Measurements from ENCODE around the gene TIAL1.
A peak's percentile ranks its signal among the peaks of the same experiment; 100 is the strongest.
"Not testable (repeated sequence)": the region's sequence is repeated elsewhere in the genome, so short reads cannot be mapped to it uniquely, and the experiment has no call there.

The TIAL1 gene

DNA sequence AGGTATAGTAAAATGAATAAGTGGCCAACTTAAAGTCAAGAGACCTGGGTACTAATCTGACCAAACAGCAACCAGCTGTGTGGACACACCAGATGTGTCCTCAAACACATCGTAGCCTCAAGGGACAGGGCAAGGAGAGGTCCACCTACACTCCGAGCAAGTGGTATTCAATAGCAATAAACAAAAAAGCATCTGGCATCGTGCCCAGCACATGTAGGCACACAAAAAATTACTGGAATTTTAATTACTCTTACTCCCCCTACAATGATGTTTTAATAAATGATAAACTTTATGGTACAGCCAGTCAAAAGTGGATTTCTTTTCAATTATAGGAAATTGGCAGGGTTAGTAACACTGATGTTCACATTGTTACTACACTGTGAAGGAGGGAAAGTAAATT is 50.8 kb downstream of the TIAL1 start:
- DNase-seq, result no peak

DNA sequence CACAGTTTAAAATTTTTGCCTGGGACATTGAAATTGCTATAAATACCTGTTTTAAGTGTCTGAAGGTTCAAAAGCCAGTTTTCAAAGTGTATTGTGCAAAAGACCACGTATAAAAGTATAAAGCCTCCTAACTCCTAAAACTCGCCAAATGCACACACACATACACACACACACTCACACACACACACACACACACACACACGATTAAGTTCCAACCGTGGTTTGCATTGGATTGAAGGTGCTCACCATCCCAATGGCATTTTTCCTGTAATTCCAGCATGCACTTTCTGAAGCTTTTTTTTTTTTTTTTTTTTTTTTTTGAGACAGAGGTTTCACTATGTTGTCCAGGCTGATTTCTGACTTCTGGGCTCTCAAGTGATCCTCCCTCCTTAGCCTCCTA is 51.5 kb downstream of the TIAL1 start:
- DNase-seq, result no peak

DNA sequence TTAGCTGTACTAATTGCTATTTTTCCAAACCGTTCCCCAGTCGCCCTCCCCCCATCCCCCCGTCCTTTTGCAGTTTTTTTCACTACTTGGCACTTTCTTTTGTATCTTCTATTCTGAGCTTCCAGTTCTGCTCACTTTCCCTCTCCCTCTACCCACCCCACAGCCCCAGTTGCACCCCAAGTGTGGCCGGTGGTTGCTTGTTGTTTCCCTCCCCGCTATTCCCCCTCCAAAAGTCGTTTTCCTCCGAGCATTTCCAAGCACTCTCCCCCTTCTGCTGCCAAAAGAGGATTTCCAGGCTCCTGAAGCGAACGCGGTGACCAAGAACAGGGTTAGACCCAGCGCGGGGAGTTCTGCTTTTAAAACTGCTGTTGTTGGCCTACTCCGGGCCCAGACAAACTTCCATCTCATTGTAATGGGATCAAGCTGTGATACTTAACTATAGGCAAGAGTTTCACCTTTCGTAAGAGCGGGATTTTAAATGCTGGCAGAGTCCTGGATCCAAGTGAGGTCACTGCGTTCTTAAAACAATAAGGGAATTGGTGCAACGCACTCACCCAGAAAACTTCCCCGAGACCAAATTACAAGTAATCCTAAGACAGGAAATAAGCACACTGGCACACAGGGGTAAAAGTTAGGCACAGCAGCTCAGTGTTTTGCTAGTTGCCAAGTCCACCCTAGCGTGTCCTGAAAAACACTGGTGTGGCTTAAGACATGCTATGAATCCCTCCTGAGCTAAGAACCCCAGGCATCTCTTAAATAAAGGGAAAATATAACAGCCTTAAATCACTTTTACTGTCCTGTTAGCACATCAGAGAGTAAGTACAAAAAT is 52.7 kb downstream of the TIAL1 start:
- no peak for DNase-seq

DNA sequence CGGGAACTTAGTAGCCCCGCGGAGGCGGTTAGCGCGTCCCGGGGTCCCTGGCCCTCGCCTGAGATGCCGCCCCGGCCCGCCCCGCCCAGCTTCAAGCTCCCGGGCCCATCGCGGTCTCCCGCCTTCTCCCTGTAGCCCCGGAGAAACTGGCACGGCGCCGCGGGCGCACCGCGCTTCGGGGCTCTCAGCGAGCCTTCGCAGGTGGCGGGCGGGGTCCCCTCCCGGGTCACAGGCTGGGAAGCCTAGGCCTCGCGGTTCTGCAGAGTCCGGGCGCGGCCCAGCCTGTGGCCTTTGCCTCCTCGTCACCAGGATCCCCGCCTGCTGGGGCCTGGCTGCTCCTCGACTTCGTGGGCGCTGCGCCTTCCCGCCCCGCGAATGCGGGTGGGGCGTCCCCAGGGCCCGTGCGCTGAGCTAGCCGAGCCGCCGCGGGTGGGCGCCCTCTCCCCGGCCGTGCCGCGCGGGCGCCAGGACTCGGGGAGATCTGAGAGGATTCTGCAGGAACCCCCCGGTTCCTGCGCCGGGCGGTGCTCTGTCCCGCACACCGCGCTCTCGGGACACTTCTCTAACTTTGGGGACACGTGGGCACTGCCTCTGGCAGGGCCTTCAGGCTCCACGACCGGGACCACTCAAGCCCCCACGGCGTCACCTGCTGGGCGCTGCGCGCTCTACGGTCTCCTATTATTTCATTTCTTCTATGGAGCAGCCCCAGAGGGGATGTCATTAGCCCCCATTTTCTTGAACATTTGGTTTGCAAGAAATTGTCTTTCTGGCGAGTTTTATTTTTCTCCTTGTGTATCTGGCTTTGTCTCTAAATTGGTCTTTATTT is 53.6 kb downstream of the TIAL1 start:
- peak; percentile 27 for DNase-seq

DNA sequence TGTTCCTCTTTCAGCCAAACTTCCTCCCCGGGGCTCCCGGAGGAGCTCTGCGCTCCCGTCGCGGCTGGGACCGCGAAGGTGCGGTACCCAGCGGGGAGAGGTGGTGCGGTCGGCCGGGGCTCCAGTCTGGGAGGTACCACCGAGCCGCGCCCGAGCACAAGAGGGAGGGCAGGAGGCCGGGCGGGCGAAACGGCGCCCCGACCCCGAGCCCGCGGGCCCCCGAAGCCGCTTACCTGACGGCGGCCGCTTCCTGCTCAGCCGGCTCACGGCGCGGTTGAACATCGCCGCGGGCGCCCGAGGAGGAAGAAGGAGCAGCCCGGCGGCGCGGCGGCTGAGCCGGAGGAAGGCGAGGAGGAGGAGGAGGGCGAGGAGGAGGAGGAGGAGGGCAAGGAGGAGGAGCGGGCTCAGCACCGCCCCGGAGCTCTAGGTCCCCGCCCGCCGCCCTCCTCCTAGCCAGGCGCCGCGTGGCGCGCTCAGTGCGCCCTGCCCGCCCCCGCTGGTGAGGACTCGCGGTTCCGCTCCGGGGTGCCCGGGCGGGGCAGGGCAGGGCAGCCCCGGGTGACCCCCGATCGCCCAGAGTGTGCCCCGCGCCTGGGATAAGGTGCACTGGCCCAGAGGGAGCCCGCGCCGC is 54.3 kb downstream of the TIAL1 start, which contains the start of gene RGS10:
RGS10 (minus strand) TSS at position 363 of the 631 bp plus-strand sequence; CDS start at position 282, 81 bp downstream.
- DNase-seq, result peak; percentile 39

DNA sequence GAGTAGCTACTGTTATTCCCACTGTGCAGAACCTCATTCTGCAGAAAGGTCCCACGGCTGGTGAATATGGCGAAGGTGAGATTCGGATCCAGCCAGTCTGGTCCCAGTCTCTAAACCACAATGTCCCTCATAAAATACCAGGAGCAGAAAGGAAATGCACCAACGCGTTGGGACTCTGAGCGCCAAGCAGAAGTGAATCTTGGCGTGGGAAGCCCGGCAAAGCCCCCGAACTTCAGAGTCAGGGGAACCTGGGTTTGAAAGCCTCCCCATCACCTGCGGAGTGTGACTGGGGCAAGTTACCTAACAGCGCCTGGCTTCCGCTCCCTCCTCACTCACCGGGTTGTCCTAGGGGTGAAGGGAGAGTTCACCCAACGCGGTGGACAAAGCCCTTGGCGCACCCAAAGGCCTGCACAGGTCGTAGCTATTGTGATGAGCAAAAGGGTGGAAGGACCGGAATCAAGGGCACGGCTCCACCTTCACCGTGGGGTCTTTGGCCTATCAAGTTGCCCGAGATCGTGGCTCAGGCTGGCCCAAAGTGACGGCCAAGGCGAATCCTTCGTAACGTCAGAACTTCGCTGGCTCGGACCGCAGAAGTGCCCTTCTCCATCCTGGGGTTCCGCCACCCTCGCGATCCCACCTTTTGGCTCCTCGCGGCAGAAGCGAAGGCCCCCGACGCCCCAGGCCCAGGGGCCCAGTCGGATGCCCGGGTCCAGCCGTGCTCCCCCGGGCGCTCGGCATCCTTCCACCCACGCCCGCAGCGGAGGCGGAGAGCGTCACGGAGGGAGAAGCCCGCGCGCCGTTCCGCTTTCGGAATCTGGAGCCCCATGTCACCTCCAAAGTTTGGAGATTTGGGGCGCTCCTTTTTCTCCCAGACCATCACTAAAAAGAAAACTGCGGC is 55.1 kb downstream of the TIAL1 start:
- no peak for DNase-seq

DNA sequence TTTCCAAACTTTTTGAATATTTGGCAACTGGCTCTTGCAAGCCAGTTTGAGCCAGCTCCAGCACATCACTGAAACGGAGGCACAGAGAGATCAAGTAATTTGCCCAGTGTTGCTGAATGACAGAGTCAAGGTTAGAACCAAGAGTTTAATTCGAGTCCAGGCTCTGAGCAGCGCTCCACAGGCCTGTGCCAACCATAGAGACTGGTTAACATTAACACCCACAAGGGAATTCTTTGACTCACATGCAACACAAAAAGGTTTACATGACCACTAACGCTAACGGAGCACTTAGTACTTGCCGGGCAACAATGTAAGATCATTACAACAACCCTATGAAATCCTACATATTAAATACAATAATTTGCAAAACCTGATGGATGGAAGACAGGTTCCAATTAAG is 55.7 kb downstream of the TIAL1 start:
- DNase-seq, result no peak

DNA sequence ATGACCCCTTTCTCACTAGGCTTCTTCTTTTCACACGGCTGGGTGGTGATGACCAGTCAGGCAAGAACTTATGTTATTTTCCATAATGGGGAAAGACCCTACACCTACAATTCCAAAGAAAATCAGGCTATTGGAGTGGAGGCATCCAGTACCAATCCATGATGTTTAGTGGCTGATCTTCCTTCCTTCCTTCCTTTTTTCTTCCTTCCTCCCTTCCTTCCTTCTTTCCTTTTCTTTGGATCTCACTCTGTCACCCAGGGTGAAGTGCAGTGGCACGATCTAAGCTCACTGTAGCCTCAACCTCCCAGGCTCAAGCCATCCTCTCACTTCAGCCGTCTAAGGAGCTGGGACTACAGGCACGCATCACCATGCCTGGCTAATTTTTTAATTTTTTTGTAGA is 56.7 kb downstream of the TIAL1 start:
- DNase-seq, result no peak

DNA sequence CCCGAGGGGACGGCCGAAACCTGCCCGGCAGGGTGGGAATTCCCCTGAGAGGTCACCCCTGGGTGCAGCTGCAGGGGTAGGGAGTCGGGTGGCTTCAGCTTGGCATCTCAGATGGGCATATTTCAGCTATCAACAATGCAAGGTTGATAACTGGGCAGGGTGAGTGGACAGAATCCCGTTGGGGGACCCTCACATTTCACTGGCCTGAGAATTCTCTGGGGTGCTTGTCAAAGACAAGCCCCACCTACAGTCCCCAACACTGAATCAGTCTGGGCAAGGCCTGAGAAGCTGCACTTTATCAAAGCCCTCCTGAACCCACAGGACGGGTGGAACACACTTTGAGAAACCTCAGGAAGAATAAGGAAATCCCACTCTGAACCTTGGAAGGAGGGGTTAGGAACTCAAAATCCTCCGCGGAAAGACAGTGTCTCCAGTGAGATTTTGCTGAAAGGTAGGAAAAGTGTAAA is 57.4 kb downstream of the TIAL1 start:
- DNase-seq, result no peak

DNA sequence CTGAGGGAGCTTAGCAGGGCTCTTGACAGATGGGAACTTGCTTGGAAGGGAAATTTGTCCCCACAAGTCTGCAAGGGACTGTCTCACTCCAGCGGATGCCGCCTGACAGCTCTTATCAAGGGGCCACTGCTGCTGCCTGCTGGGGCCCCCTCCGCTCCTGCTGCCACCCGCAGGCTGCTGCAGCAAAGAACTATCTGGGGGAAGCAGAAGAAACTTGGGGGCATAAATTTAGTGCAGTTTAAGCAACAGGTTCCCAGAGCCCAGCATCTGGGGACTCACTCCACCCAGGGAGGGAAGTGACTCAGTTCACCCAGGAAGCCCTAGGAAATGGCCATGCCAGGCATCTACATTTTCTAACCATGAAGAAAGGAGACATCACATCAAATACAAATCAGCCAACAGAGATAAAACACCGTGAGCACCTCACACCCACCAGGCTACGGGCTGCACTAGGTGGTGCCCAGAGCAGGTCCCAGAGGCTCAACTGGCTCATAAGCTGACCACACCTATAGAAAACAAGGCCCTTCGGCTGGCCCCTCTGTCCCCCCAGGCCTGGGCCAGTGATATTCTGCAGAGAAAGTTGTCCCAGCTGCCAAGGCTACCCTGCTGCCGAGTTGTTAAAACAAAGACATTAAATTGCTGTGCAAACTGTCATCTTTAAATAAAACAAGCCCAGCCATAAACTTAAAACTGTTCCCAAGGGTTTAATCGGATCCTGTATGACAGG is 58.0 kb downstream of the TIAL1 start:
- DNase-seq, result no peak

DNA sequence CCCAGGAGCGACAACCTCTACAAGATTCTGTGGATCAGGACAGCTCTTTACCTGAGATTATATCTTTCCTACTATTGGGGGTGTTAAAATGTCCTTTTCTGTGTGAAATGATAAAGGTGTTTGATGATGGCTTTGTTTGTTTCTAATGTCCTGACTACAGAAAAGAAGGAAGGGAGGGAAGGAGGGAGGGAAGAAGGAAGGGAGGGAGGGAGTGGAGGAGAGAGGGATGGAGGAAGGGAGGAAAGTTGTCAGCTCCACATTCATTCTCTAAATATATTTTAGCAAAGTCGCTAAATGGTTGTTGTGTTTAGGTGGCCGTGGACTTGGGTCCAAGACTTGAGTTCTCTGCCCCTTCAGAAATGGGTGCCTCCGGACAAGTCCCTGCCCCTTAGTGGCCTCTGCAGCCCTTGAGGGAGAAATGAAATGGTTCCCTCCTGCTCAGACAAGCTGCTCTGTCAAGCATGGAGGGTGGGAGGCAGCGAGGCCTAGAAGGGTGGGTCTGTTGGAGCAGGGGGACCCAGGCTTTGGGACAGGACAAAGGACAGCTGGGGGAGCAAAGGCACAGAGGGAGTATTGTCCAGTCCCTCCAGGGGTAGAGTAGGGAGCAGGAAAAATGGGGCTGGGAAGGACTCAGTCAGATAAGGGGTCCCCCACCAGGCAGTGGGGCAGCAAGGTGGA is 58.7 kb downstream of the TIAL1 start:
- no peak for DNase-seq

DNA sequence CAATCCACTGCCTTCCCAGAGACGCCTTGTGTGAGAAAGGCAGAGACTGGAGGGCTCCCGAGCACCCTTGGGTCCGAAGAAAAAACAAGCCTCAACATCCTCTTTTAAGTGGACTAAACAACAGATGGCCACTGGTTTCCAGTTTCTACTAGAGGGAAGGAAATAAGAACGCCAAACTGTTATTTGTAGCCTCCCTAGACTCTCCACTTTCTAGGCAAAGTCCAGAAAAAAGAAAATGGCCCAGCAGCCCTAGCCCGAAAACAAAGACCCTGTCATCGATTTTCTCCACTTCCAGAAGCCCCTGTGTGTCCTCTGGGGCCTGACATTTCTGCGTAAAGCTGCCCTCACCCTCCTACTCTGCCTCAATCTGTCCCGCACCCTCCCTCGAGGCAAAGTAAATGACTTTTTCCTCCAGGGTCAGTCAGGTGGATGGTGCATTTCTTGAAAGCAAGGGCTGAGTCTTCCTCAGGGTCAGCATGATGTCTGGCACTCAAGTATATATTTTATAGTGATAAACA is 60.2 kb downstream of the TIAL1 start:
- DNase-seq, result no peak

DNA sequence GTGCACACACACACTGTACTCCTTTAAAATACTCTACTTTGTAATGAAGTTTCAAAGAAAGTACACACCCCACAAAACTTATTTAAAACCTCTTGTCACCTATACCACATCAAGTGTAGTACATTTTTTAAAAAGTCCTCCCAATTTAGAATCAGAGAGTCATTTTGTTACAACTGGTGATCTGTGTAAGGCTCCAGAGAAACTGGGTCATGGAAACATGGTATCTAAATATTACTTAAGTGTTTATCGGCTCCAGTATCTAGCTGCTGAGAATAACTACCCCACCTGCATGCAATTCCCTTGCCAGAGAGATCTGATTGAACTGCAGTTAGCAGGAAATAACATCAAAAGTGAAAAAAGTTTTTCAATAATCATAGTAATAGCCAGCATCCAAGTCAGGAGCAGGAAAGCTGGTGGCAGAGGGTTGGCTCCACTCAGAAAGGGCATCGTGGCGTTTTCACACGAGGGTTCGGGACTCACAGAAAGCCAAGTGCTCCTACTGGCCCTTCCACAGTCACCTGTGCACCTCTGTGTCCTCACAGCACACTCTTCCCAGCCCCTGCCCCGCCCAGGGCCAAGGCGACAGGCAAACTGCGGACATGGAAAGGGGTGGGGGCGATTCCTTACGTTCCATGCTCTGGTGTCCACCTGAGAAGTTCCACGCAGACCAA is 60.8 kb downstream of the TIAL1 start:
- no peak for DNase-seq

DNA sequence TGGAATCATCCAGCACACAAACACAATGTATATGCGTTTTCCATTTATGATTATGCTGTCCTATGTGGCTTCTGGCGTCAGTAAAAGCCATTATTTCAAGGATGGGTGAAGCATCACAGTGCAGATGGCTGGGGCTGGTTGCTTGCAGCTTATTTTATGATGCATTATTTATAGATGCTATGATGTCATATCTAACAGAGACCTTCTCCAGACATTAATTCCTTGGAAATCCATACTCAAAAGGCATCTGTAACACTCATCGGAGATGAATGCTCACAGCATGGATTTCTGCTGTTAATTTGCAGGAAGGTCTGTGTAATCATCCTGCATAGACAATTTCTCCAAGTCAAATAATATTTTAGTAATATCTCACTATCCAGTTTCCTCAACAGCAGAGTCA is 61.5 kb downstream of the TIAL1 start:
- DNase-seq, result no peak

DNA sequence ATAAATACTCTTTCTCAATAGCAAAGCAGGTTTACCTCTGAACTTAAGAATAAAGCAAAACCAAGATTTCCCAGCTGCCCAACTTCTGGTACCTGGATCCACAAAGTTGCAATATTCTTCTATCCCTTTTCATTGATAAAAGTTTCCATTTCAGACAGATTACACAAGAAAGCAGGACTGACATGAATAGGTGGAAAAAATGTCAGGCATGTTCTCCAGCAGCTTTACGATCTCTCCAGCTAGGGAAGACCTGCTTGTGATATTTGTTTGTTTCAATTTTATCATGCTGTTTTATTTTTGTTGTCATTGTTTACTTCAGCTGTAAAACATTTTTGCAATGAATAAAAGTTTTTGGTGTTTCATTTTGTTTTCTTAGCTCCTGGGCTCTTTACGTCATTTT is 63.3 kb downstream of the TIAL1 start:
- DNase-seq, result no peak

DNA sequence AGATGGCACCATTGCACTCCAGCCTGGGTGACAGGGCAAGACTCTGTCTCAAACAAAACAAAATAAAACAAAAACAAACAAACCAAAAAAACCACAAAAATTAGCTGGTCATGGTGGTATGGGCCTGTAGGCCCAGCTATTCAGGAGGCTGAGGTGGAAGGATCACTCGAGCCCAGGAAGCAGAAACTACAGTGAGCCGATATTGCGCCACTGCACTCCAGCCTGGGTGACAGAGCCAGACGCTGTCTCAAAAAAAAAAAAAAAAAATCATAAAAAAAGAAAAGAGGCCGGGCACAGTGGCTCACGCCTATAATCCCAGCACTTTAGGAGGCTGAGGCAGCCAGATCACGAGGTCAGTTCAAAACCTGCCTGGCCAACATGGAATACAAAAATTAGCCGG is 64.0 kb downstream of the TIAL1 start:
- not testable (repeated sequence) for DNase-seq

DNA sequence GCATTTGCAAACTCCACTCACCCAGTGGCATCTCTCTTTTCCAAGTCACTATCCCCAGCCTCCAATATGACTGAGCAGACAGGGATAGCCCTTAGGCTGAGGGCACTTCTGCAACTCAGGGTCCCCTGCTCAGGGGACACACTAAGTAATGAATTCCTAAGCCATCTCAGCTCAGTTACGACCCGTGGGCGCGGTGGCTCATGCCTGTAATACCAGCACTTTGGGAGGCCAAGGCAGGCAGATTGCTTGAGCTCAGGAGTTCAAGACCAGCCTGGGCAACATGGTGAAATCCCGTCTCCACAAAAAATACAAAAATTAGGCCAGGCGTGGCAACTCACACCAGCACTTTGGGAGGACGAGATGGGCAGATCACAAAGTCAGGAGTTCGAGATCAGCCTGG is 64.5 kb downstream of the TIAL1 start:
- DNase-seq, result not testable (repeated sequence)

DNA sequence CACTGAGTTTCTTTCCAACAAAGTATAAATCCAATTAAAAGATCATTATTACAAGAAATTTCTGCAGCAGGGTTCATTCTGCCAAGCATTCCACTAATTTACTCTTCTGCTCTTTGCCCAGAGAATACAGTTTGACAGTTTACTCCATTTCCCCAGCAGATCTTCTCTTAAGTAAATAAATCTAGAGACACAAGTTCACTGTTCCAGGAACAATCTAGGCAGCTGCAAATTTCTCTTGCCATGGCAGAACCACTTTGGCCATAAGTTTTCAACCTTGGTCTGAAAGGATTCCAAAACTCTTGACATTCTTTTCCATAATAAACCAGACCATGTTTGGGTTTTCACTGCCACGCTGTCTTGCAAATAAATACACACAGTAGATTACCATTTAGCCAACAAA is 65.7 kb downstream of the TIAL1 start:
- DNase-seq, result no peak

DNA sequence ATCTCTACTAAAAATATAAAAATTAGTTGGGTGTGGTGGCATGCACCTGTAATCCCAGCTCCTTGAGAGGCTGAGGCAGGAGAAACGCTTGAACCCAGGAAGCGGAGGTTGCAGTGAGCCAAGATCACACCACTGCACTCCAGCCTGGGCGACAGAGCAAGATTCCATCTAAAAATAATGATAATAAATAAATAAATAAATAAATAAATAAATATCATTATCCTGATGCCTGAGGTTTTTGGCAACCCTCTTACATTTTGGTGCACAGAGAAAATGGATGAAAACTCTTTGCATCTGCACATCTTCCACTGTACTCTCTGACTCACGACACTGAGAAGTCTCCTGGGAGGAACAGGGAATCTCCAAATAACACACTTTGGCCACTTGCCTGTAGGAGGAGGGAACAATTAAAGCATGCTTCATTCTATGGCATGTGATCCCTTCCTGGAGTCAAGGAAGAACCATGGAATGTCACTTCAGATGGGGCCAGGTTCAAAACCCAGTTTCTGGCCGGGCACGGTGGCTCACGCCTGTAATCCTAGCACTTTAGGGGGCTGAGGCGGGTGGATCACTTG is 68.0 kb downstream of the TIAL1 start:
- peak; percentile 22 for DNase-seq

Measured in NCI-H2171 (cell line).